ENCODE results near the gene SECISBP2. TPM values are rescaled to one million over a fixed set of nuclear protein-coding genes. Genes with fewer than 3 reads are reported as not detected.

Gene SECISBP2
- total and polyA plus RNA-seq, 3 donors from 2014 or later, result 127 to 176 (median 145) TPM

- TF ChIP-seq CTCF (IDR thresholded peaks at IDR 0.05) (no peak), POLR2A (IDR thresholded peaks at IDR 0.05) (no peak)
Observed at GRCh38 chr9:89323390-89323789, 5.1 kb downstream of the SECISBP2 start.

GRCh38 chr9:89325733-89326132 lies 7.4 kb downstream of the SECISBP2 start:
- Histone ChIP-seq H3K9me3 (no peaks in the 10 kb centered on the region), H3K4me1 (no peaks in the 10 kb centered on the region), H3K27ac (no peak overlapping the region), H3K4me3 (no peak overlapping the region), H3K36me3 (ENCODE audit: low read depth, missing control alignments) (no peaks in the 10 kb centered on the region), H3K27me3 (no peaks in the 10 kb centered on the region)
- 86 to 87% methylated on average over 3 of the region's 3 CpGs for WGBS, 2 donors
- DNase-seq, result no peak
- intact Hi-C loops (cut with DNase I; ENCODE audit: low total_unique reads), result loop anchor here (10.0 kb wide), 1 partner anchor 229 kb away; no protein-coding TSS in a partner anchor
- TF ChIP-seq POLR2A (IDR thresholded peaks at IDR 0.05) (no peak), CTCF (IDR thresholded peaks at IDR 0.05) (no peak)

More at GRCh38 chr9:89323390-89323789, 5.1 kb downstream of the SECISBP2 start:
- Histone ChIP-seq H3K27me3 (no peaks in the 10 kb centered on the region), H3K36me3 (ENCODE audit: low read depth, missing control alignments) (no peaks in the 10 kb centered on the region), H3K27ac (no peak overlapping the region), H3K9me3 (no peaks in the 10 kb centered on the region), H3K4me1 (peaks cover 8% of the 10 kb centered on the region), H3K4me3 (no peak overlapping the region)
- no peak for DNase-seq
- intact Hi-C loops (cut with DNase I; ENCODE audit: low total_unique reads), result loop anchor here (10.0 kb wide), 1 partner anchor 231 kb away; no protein-coding TSS in a partner anchor
- WGBS, 2 donors, result 77 to 82% methylated on average over 4 of the region's 4 CpGs

GRCh38 chr9:89328064-89328463 lies 9.8 kb downstream of the SECISBP2 start:
- Histone ChIP-seq H3K9me3 (no peaks in the 10 kb centered on the region), H3K4me1 (no peaks in the 10 kb centered on the region), H3K27me3 (no peaks in the 10 kb centered on the region), H3K36me3 (ENCODE audit: low read depth, missing control alignments) (no peaks in the 10 kb centered on the region), H3K27ac (no peak overlapping the region), H3K4me3 (no peak overlapping the region)
- TF ChIP-seq POLR2A (IDR thresholded peaks at IDR 0.05) (no peak), CTCF (IDR thresholded peaks at IDR 0.05) (no peak)
- intact Hi-C loops (cut with DNase I; ENCODE audit: low total_unique reads), result loop anchor here (10.0 kb wide), 1 partner anchor 227 kb away; no protein-coding TSS in a partner anchor
- 93 to 94% methylated on average over 8 of the region's 8 CpGs for WGBS, 2 donors
- no peak for DNase-seq

GRCh38 chr9:89329917-89330316 lies 11.6 kb downstream of the SECISBP2 start:
- intact Hi-C loops (cut with DNase I; ENCODE audit: low total_unique reads), result loop anchor here (10.0 kb wide), 1 partner anchor 225 kb away; no protein-coding TSS in a partner anchor
- no peaks in the 10 kb centered on the region for H3K9me3 ChIP-seq
- no peak for TF ChIP-seq CTCF (IDR thresholded peaks at IDR 0.05)
- no peak for TF ChIP-seq POLR2A (IDR thresholded peaks at IDR 0.05)
- H3K4me1 ChIP-seq, result no peaks in the 10 kb centered on the region
- no peak overlapping the region for H3K4me3 ChIP-seq
- no peaks in the 10 kb centered on the region for H3K36me3 ChIP-seq (ENCODE audit: low read depth, missing control alignments)
- H3K27ac ChIP-seq, result no peak overlapping the region
- no peak for DNase-seq
- no peaks in the 10 kb centered on the region for H3K27me3 ChIP-seq

GRCh38 chr9:89330513-89330912 lies 12.2 kb downstream of the SECISBP2 start:
- no peak for DNase-seq
- TF ChIP-seq CTCF (IDR thresholded peaks at IDR 0.05) (no peak), POLR2A (IDR thresholded peaks at IDR 0.05) (no peak)
- no peaks in the 10 kb centered on the region for H3K4me1 ChIP-seq
- H3K9me3 ChIP-seq, result no peaks in the 10 kb centered on the region
- H3K27me3 ChIP-seq, result no peaks in the 10 kb centered on the region
- intact Hi-C loops (cut with DNase I; ENCODE audit: low total_unique reads), result no loop called here
- 92 to 96% methylated on average over 7 of the region's 7 CpGs for WGBS, 2 donors
- no peak overlapping the region for H3K4me3 ChIP-seq
- H3K36me3 ChIP-seq (ENCODE audit: low read depth, missing control alignments), result no peaks in the 10 kb centered on the region
- H3K27ac ChIP-seq, result no peak overlapping the region
